Breast epithelium (tissue), 4 donors: ENCODE results near the gene METTL24. TPM values are rescaled to one million over a fixed set of nuclear protein-coding genes. Genes with fewer than 3 reads are reported as not detected.
A peak's percentile ranks its signal among the peaks of the same experiment; 100 is the strongest.

Experiments
- DNase-seq, 2 donors: peaks; one replicate each; pipeline ENCODE4 v3.0.0-alpha.2; 2019; ENCODE audit warnings: low spot score in 2 of 2
- H3K27ac ChIP-seq, 2 donors: fragments of 200-600 bp; sonication (generic) in 1 of 2; one replicate each; pipeline ENCODE4 v1.5.1; 2016 to 2019; ENCODE audit warnings: mild to moderate bottlenecking in 1 of 2
- H3K27me3 ChIP-seq, 2 donors: fragments of 200-600 bp; sonication (generic) in 1 of 2; one replicate each; pipeline versions ENCODE4 v1.5.1 to v1.6.0; 2017 to 2019; ENCODE audit warnings: control low read depth in 1 of 2, mild to moderate bottlenecking in 1 of 2
- H3K36me3 ChIP-seq: fragments of 200-600 bp; one replicate; pipeline ENCODE4 v1.5.1; 2019
- H3K4me1 ChIP-seq, 2 donors: fragments of 200-600 bp; sonication (generic); one replicate each; pipeline ENCODE4 v1.5.1; 2016 to 2019; ENCODE audit warnings: control low read depth in 1 of 2
- H3K4me3 ChIP-seq, 3 donors: fragments of 200-600 bp; sonication (generic); 1 replicate in 2 of 3; 2 replicates in 1 of 3; pipeline ENCODE4 v1.5.1; 2016 to 2019; ENCODE audit warnings: mild to moderate bottlenecking in 3 of 3, moderate library complexity in 2 of 3
- H3K9me3 ChIP-seq, 2 donors: fragments of 200-600 bp; sonication (generic) in 1 of 2; one replicate each; pipeline ENCODE4 v1.5.1; 2016 to 2019; ENCODE audit warnings: control low read depth in 1 of 2
- POLR2A ChIP-seq: fragments of 450-650 bp; IDR thresholded peaks from one replicate; pipeline ENCODE4 v1.6.1; 2016; ENCODE audit warnings: antibody characterized with exemption, mild to moderate bottlenecking, moderate library complexity
- POLR2AphosphoS5 ChIP-seq, 3 donors: sonication (generic); formaldehyde crosslinking; IDR thresholded peaks; one replicate each; pipeline ENCODE4 v1.6.1; 2017; ENCODE audit warnings: antibody characterized with exemption in 3 of 3
- intact Hi-C: fragments of 100-400 bp; cut with DNase I; formaldehyde crosslinking; loops from one replicate; pipeline ENCODE4 v1.15.1; 2023; ENCODE audit warnings: low total_unique reads
- total RNA-seq, 3 donors: library from RNA; depleted of rRNA; stranded (reverse); fragments of >200 nt; gene quantifications; one replicate each; pipeline ENCODE4 v1.1.0, GENCODE V29; 2016
- TF ChIP-seq, protein P1 (sequence below), 3 donors: fragments of 450-650 bp; IDR thresholded peaks; one replicate each; pipeline ENCODE4 v1.5.1; 2016 to 2017; ENCODE audit warnings: antibody characterized with exemption in 3 of 3, mild to moderate bottlenecking in 3 of 3, moderate library complexity in 3 of 3

METTL24 gene, protein sequence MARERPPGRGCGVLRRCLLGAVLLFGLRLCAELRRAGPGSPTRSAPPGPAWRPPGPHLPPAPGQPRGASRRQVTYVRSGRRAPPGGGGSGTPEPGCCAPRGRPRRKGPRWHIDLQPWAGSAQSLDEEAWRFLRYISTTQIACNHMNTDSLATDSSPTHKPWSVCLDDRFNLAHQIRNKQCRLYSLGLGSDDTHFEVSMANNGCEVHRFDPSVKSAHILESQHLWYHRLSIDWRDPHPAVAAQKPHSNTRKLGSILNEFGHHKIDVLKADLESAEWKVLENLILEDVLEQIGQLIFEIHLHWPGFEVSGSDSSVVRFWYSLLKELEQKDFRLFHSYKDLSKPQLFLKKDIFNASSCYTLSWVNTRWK
- total RNA-seq: 1 to 10 TPM in 2 of 3 donors, under 1 TPM in 1; 0.96 to 6.6 (median 3.4) TPM

- Histone ChIP-seq H3K27me3 (peaks cover 0 to 8% of the 10 kb centered on the region in 2 donors), H3K4me3 (peak within 1 kb of the TSS; percentile 53 to 73 (median 54)), H3K9me3 (no peaks in the 10 kb centered on the region), H3K27ac (peak within 1 kb of the TSS; percentile 69 to 92), H3K36me3 (no peaks in the 10 kb centered on the region), H3K4me1 (no peaks in the 10 kb centered on the region)
- TF ChIP-seq POLR2A: no peak
- intact Hi-C loops: no loop called here
- DNase-seq: no peak
Measured at GRCh38 chr6:110357664-110358552, at the start of gene METTL24. Gene METTL24 (minus strand): TSS chr6:110358349. CDS start chr6:110358272, 77 bp downstream.

GRCh38 chr6:110404607-110405006, 46.5 kb upstream of the METTL24 start:
- H3K27ac ChIP-seq: no peak overlapping the region
- TF ChIP-seq POLR2AphosphoS5 (IDR thresholded peaks at IDR 0.05) (no peak), POLR2A (no peak)
- TF ChIP-seq, protein P1, sequence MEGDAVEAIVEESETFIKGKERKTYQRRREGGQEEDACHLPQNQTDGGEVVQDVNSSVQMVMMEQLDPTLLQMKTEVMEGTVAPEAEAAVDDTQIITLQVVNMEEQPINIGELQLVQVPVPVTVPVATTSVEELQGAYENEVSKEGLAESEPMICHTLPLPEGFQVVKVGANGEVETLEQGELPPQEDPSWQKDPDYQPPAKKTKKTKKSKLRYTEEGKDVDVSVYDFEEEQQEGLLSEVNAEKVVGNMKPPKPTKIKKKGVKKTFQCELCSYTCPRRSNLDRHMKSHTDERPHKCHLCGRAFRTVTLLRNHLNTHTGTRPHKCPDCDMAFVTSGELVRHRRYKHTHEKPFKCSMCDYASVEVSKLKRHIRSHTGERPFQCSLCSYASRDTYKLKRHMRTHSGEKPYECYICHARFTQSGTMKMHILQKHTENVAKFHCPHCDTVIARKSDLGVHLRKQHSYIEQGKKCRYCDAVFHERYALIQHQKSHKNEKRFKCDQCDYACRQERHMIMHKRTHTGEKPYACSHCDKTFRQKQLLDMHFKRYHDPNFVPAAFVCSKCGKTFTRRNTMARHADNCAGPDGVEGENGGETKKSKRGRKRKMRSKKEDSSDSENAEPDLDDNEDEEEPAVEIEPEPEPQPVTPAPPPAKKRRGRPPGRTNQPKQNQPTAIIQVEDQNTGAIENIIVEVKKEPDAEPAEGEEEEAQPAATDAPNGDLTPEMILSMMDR (IDR thresholded peaks at IDR 0.05): no peak
- no peak for DNase-seq
- intact Hi-C loops: no loop called here
- H3K9me3 ChIP-seq: no peaks in the 10 kb centered on the region
- no peaks in the 10 kb centered on the region for H3K27me3 ChIP-seq
- no peaks in the 10 kb centered on the region for H3K4me1 ChIP-seq
- no peaks in the 10 kb centered on the region for H3K36me3 ChIP-seq
- no peak overlapping the region for H3K4me3 ChIP-seq

GRCh38 chr6:110401585-110402176, 43.5 kb upstream of the METTL24 start:
- H3K36me3 ChIP-seq: no peaks in the 10 kb centered on the region
- intact Hi-C loops: no loop called here
- no peak for TF ChIP-seq POLR2AphosphoS5 (IDR thresholded peaks at IDR 0.05)
- TF ChIP-seq, protein P1 (IDR thresholded peaks at IDR 0.05): no peak
- TF ChIP-seq POLR2A: no peak
- no peak overlapping the region for H3K27ac ChIP-seq
- H3K27me3 ChIP-seq: no peaks in the 10 kb centered on the region
- no peak overlapping the region for H3K4me3 ChIP-seq
- no peaks in the 10 kb centered on the region for H3K4me1 ChIP-seq
- no peak for DNase-seq
- no peaks in the 10 kb centered on the region for H3K9me3 ChIP-seq

DNA sequence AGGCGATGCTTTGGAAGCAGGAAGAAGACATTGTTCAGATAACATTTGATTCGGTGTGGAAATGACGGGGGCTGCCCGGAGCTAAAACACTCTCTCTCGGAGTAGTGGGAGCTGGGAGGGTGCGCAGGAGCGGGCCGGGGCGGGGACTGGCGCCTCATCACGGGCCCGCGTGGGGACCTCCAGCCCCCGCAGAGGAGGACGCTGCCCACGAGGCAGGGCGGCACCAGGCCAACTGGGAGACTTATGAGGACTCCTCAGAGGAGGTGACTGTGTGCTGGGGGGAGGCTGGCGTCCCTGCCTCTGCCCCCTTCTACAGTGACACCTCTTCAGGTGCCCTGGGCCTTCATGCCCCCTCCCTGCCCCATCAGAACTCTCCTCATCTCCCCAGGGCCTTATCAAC, 42.1 kb upstream of the METTL24 start:
- no peak for DNase-seq
- H3K4me1 ChIP-seq: no peaks in the 10 kb centered on the region
- H3K9me3 ChIP-seq: no peaks in the 10 kb centered on the region
- TF ChIP-seq, protein P1 (IDR thresholded peaks at IDR 0.05): no peak
- TF ChIP-seq POLR2A (no peak), POLR2AphosphoS5 (IDR thresholded peaks at IDR 0.05) (no peak)
- H3K36me3 ChIP-seq: no peaks in the 10 kb centered on the region
- intact Hi-C loops: no loop called here
- H3K27me3 ChIP-seq: no peaks in the 10 kb centered on the region
- peak overlapping the region in 1 of 2 donors; percentile 21 for H3K27ac ChIP-seq
- H3K4me3 ChIP-seq: peak overlapping the region; percentile 33 to 70 (median 49)

DNA sequence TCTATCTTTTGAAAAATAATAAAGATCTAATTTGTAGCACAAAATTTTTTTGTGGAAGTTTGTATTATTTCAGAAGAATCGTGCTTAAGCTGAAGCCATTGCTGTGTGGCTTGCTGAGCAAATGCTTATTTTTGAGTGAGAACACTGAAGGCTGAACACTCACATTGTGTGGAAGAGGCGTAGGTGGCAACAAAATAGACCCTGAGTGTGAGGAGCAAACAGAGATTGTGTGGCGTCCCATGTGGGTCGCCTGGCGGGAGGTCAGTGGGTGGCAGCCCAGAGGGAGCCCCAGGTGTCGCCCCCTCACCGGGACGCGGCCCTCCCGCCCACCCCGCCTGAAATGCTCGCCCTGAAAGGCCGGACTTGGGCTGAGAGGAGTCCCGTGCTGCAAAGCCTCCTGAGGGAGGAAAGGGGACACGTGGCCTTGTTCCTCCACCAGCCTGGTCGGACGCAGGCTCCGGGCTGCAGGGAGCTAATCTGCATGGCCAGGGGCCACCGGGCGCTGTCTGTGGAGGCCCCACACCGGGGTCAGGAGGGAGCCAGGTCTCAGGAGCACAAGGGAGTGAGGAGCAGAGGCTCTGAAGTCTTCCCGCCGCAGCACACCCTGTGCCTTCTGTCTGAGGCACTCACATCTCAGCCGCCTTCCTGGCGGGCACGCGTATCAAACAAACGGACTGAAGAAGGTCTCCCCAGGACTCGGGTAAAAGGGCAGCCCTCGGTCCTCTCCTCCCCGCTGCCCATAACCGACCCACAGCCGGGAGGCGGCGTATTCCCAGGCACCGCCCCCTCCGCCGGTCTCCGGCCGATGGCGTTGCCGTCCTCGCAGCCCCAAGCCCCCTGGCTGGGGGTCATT, 41.3 kb upstream of the METTL24 start:
- Histone ChIP-seq H3K36me3 (no peaks in the 10 kb centered on the region), H3K4me3 (peak overlapping the region; percentile 33 to 70 (median 49)), H3K4me1 (no peaks in the 10 kb centered on the region), H3K9me3 (no peaks in the 10 kb centered on the region), H3K27ac (peak overlapping the region; percentile 21 to 57), H3K27me3 (no peaks in the 10 kb centered on the region)
- no peak for TF ChIP-seq POLR2A
- no peak for TF ChIP-seq POLR2AphosphoS5 (IDR thresholded peaks at IDR 0.05)
- TF ChIP-seq, protein P1 (IDR thresholded peaks at IDR 0.05): no peak
- intact Hi-C loops: no loop called here
- DNase-seq: no peak
